Raji (cell line): Measurements from ENCODE around the gene C11orf68.
A peak's percentile ranks its signal among the peaks of the same experiment; 100 is the strongest.

Experiments
- POLR2A ChIP-seq: IDR thresholded peaks from 2 replicates; pipeline ENCODE4 v1.6.1; 2011; ENCODE audit warnings: low read depth, low read length, control low read depth; ENCODE audit not compliant: insufficient read depth

The C11orf68 gene

DNA sequence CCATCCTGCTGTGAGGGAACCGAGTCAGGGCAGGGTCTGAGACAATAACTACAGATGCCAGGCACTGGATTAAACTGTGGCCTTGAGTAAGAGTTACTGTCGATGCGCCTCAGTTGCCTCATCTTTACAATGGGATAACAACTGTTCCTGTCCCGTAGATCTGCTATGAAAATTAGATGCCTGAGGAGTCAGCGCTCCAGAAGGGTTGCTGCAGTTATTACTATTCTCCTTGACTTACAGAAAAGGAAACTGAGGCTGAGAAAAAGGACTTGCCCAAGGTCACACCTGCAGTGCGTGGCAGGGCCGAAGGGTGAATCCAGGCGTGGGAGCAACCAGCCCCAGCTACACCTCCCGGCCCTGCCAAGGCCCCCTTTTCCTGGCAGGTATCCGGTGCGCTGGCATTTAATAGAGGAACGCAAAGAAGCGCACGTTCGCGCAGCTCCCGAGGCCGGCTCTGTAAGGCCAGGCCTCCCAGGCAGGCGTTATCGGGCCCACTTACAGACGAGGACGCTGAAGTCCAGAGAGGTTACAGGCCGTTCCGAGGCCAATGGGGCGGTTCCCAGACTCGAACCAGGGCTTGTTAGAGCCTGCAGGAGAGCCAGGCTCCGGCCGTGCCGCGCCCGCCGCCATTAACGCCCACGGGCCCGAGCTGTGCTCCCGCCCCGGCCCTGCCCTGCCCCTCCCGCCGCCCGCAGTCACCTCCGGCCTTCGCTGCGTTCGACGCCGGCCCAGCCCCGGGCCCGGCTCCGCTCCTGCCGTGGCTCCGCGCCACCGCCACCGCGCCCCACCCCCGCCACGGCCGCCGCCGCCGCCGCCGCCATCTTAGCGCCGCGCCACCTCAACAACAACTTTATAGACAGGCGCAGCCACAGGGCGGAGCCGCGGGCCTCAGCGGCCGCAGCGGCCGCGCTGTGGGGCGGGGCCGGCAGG, at the start of gene C11orf68:
Gene C11orf68 (minus strand): TSS at position 852 of the 930 bp plus-strand sequence. CDS start 31 bp downstream, at position 821.
- no peak for TF ChIP-seq POLR2A

- no peak for TF ChIP-seq POLR2A
Measured at GRCh38 chr11:65967329-65967934, 48.6 kb upstream of the C11orf68 start.

DNA sequence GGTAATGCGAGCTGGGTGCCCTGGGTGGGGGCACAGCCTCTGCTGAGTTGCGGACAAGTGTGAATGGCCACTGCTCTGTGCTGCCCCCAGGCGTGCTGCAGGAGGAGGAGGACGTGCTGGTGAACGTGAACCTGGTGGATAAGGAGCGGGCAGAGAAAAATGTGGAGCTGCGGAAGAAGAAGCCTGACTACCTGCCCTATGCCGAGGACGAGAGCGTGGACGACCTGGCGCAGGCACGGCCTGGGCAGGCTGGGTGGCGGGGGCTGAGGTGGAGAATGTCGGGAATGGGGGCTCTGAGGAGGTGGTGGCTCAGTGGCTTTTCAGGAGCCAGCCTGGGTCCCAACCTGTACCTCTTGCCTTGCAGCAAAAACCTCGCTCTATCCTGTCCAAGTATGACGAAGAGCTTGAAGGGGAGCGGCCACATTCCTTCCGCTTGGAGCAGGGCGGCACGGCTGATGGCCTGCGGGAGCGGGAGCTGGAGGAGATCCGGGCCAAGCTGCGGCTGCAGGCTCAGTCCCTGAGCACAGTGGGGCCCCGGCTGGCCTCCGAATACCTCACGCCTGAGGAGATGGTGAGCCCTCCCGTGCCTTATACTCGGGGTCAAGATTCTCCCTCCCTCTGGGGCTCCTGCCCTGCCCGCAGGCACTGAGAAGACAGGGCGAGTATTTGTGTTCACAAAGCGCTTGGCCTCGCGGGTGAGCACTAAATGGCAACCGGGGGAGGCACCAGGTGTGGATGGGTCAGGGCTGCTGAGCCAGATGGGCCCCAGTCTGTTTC, 47.3 kb upstream of the C11orf68 start:
- no peak for TF ChIP-seq POLR2A

- TF ChIP-seq POLR2A: no peak
Measured at GRCh38 chr11:65964906-65965305, 46.0 kb upstream of the C11orf68 start.

DNA sequence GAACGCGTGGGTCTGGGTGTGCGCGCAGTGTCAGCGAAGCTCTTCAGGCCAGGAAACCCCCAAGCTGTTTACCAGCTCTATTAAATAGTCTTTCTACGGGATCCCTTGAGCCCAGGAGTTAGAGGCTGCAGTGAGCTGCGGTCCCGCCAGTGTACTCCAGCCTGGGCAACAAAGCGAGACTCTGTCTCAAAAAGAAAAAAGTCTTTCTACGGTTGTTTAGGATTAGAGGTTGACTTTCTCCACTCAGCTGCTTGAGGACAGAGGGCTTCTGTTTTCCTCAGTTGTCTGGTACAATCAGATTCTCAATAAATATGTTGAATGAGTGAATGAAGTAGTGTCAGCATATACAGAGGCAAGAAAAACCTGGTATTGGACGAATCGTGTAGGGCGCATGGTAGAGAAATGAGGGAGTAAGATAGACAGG, 43.3 kb upstream of the C11orf68 start:
- no peak for TF ChIP-seq POLR2A

GRCh38 chr11:65961267-65962140, 42.6 kb upstream of the C11orf68 start, which contains the start of gene SART1:
Gene SART1 (plus strand): TSS chr11:65961734. CDS start chr11:65961781, 47 bp downstream.
- TF ChIP-seq POLR2A: peak; percentile 97

DNA sequence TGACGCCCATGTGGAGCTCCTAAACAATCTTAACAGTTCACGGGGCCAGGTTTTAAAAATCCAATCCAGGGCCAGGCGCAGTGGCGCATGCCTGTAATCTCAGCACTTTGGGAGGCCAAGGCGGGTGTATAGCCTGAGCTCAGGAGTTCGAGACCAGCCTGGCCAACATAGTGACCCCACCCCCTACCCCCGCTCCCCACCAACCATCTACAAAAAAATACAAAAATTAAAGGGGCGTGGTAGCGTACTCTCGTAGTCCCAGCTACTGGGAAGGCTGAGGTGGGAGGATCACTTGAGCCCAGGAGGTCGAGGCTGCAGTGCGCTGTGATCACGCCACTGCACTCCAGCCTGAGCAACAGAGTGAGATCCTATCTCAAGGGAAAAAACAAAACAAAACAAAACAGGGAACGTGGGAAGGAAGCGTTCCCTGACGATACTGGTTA, 42.0 kb upstream of the C11orf68 start:
- TF ChIP-seq POLR2A: no peak

GRCh38 chr11:65958774-65959420, 40.0 kb upstream of the C11orf68 start:
- TF ChIP-seq POLR2A: no peak

GRCh38 chr11:65958291-65958690, 39.4 kb upstream of the C11orf68 start:
- no peak for TF ChIP-seq POLR2A

DNA sequence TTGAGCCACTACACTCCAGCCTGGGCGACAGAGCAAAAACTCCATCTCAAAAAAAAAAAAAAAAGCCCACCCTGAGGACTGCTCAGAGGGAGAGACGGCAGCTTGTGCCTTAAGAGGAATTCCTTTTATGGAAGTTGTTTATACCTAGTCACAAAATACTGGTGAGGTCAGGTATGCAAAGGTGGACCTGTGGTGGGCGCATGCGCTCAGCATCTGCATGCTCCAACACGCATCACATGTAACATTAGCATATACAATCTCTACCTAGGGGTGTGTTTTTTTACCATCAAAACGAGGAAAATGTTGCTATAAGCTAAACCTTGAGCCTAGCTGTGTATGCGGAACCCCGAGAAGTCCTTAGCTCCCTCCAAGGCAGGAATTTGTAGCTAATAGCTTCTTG, 35.9 kb upstream of the C11orf68 start:
- TF ChIP-seq POLR2A: no peak

DNA sequence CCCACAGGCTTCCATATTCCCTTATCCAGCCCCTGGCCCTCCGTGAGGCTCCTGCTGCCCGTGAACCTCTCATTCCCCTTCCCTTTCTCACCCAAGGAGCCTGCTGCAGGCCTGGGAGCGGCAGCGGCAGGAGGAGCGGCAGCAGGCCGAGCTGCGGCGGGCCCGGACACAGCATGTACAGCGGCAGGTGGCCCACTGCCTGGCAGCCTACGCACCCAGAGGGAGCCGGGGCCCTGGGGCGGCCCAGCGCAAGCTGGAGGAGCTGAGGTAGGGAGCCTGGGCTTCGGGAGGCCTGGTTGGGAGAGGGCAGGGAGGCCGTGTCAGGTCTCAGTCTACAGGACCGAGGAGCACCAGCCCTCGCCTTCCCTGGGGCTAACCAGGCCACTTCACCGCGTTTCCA, 34.6 kb upstream of the C11orf68 start:
- no peak for TF ChIP-seq POLR2A

DNA sequence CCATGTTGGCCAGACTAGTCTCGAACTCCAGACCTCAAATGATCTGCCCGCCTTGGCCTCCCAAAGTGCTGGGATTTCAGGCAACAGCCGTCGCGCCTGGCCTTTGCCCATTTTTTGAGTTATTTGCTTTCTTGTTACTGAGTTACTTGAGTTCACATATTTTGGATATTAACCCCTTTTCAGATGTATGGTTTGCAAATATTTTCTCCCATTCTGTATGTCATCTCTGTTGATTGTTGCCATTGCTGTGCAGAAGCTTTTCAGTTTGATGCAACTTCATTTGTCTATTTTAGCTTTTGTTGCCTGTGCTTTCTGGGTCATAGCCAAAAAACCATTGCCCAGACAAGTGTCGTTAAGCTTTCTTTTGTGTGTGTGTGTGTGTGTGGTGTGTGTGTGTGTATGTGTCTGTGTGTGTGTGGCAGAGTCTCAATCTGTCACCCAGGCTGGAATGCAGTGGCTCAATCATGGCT, 33.2 kb upstream of the C11orf68 start:
- no peak for TF ChIP-seq POLR2A

DNA sequence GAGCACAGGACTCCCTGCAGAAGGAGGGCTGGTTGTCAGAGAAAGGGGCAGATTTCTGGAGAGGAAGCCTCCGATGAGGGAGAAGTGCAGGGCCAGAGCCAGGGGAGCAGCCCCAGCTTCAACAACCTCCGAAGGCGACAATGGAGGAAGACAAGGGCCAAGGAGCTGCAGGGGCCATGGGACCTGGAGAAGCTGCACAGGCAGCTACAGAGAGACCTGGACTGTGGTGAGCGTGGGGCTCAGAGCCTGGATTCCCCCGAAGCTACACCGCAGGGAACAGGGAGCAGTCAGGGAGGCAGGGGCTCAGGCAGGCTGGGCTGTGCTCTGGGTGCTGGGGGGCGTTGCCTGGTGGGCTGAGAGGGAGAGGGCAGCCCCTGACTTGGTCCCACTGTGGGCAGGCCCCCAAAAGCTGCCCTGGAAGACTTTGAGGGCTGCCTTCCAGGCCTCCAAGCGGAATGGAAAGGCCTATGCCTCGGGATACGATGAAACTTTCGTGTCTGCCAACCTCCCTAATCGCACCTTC, 28.8 kb upstream of the C11orf68 start:
- TF ChIP-seq POLR2A: no peak
